Bone marrow (tissue), 2 donors: ENCODE results near the gene MISP3.

Experiments used
- DNase-seq, 2 donors: peaks; one replicate each; lab custom pipeline; 2025; lab: John Stamatoyannopoulos, UW

Gene MISP3

GRCh38 chr19:14122924-14123323 is 50.3 kb downstream of the MISP3 start:
- DNase-seq: no peak
